SK-N-SH (cell line): ENCODE data around the gene ADGRD2. TPM values are rescaled to one million over a fixed set of nuclear protein-coding genes. Genes with fewer than 3 reads are reported as not detected.

Experiments used
- CTCF ChIA-PET: fragments of 300-600, 350-600 bp; formaldehyde crosslinking; extraction: SDS; loops from one replicate; lab custom pipeline; 2021; lab: Yijun Ruan, JAX
- POLR2A ChIA-PET: fragments of 350-600 bp; sonication (Branson Sonifier 250); formaldehyde crosslinking; extraction: SDS; loops from one replicate; lab custom pipeline; 2020; ENCODE audit warnings: antibody characterized with exemption, inconsistent platforms; lab: Yijun Ruan, JAX
- DNase-seq: peaks from one replicate; pipeline ENCODE4 v3.0.0; 2012
- H2AFZ ChIP-seq: fragments of 200-600 bp; sonication (generic); 2 replicates; pipeline ENCODE4 v1.8.1; 2016; ENCODE audit warnings: antibody characterized with exemption, mild to moderate bottlenecking, low read depth
- H3F3A ChIP-seq: fragments of 200-600 bp; sonication (generic); replicated peaks from 2 replicates; pipeline ENCODE3; 2016; ENCODE audit warnings: antibody characterized with exemption, mild to moderate bottlenecking; ENCODE audit not compliant: insufficient read depth
- H3K27ac ChIP-seq, 2 experiments: fragments of 200-500 bp in 1 of 2; fragments of 200-600 bp in 1 of 2; sonication (Bioruptor generic) in 1 of 2; sonication (generic), shearing (Covaris generic) in 1 of 2; 2 replicates each; pipeline versions ENCODE4 v1.5.1 to v1.6.1; 2014 to 2016; ENCODE audit warnings: low read depth in 2 of 2, inconsistent platforms in 1 of 2, low read length in 1 of 2, mild to moderate bottlenecking in 1 of 2, mixed read lengths in 1 of 2
- H3K27me3 ChIP-seq: fragments of 200-600 bp; sonication (generic), shearing (Covaris generic); 2 replicates; pipeline ENCODE4 v1.6.1; 2016; ENCODE audit warnings: mixed run types; ENCODE audit not compliant: insufficient read depth
- H3K36me3 ChIP-seq, 2 experiments: fragments of 200-500 bp in 1 of 2; fragments of 200-600 bp in 1 of 2; sonication (Bioruptor generic) in 1 of 2; sonication (generic) in 1 of 2; replicated peaks in 1 of 2; 2 replicates each; pipeline versions ENCODE3 to v1.5.1; 2014 to 2016; ENCODE audit warnings: low read length in 1 of 2, mild to moderate bottlenecking in 1 of 2; ENCODE audit not compliant: insufficient read depth in 2 of 2, control insufficient read depth in 1 of 2
- H3K4me1 ChIP-seq, 2 experiments: fragments of 200-500 bp in 1 of 2; fragments of 200-600 bp in 1 of 2; sonication (Bioruptor generic) in 1 of 2; sonication (generic), shearing (Covaris generic) in 1 of 2; 2 replicates each; pipeline versions ENCODE4 v1.5.1 to v1.6.1; 2014 to 2016; ENCODE audit warnings: low read depth in 1 of 2, low read length in 1 of 2, mixed run types in 1 of 2; ENCODE audit not compliant: insufficient read depth in 2 of 2, control insufficient read depth in 1 of 2
- H3K4me2 ChIP-seq: fragments of 200-600 bp; sonication (generic), shearing (Covaris generic); 2 replicates; pipeline ENCODE4 v1.6.1; 2017; ENCODE audit warnings: mixed run types
- H3K4me3 ChIP-seq, 2 experiments: fragments of 200-500 bp in 1 of 2; fragments of 200-600 bp in 1 of 2; sonication (Bioruptor generic) in 1 of 2; sonication (generic), shearing (Covaris generic) in 1 of 2; 2 replicates each; pipeline versions ENCODE4 v1.5.1 to v1.8.1; 2014 to 2016; ENCODE audit warnings: low read depth in 2 of 2, inconsistent platforms in 1 of 2, low read length in 1 of 2, mild to moderate bottlenecking in 1 of 2, mixed read lengths in 1 of 2, moderate library complexity in 1 of 2
- H3K79me2 ChIP-seq: fragments of 200-600 bp; sonication (generic); 2 replicates; pipeline ENCODE4 v1.8.1; 2017; ENCODE audit warnings: mild to moderate bottlenecking; ENCODE audit not compliant: insufficient read depth
- H3K9ac ChIP-seq: fragments of 200-600 bp; sonication (generic); 2 replicates; pipeline ENCODE4 v1.6.1; 2017; ENCODE audit warnings: mixed run types
- H3K9me2 ChIP-seq: fragments of 200-600 bp; sonication (generic); 2 replicates; pipeline ENCODE4 v1.6.1; 2017; ENCODE audit warnings: mixed run types
- H3K9me3 ChIP-seq: fragments of 200-600 bp; sonication (generic); 2 replicates; pipeline ENCODE4 v1.6.1; 2017; ENCODE audit warnings: mixed run types, mild to moderate bottlenecking, moderate library complexity
- H4K20me1 ChIP-seq: fragments of 200-600 bp; sonication (generic); 2 replicates; pipeline ENCODE4 v1.6.1; 2017; ENCODE audit warnings: mild to moderate bottlenecking, mixed run types; ENCODE audit not compliant: insufficient read depth
- ELF1 ChIP-seq: IDR thresholded peaks from 2 replicates; pipeline ENCODE4 v1.4.0; 2012
- FOXJ3 ChIP-seq: sonication (generic); formaldehyde crosslinking; IDR thresholded peaks from 2 replicates; pipeline ENCODE4 v1.5.1; 2020; ENCODE audit warnings: mild to moderate bottlenecking, missing genetic modification reagents
- FOXM1 ChIP-seq: IDR thresholded peaks from 2 replicates; pipeline ENCODE4 v1.4.0; 2012; ENCODE audit warnings: low read depth, mild to moderate bottlenecking
- GABPA ChIP-seq: IDR thresholded peaks from 2 replicates; pipeline ENCODE4 v1.4.0; 2012; ENCODE audit warnings: low read depth, mild to moderate bottlenecking
- JUND ChIP-seq: IDR thresholded peaks from 2 replicates; pipeline ENCODE4 v1.4.0; 2012
- MEF2A ChIP-seq: IDR thresholded peaks from 2 replicates; pipeline ENCODE4 v1.4.0; 2012; ENCODE audit warnings: low read depth, borderline replicate concordance
- POLR2AphosphoS5 ChIP-seq: IDR thresholded peaks from 2 replicates; pipeline ENCODE4 v1.6.1; 2012; ENCODE audit warnings: low read depth, low read length
- RAD21 ChIP-seq: IDR thresholded peaks from 2 replicates; pipeline ENCODE4 v1.6.1; 2012; ENCODE audit warnings: mild to moderate bottlenecking, low read length
- RXRA ChIP-seq: IDR thresholded peaks from 2 replicates; pipeline ENCODE4 v1.4.0; 2012; ENCODE audit warnings: low read depth, mild to moderate bottlenecking, borderline replicate concordance
- SIN3A ChIP-seq: IDR thresholded peaks from 2 replicates; pipeline ENCODE4 v1.6.1; 2012; ENCODE audit warnings: low read depth, mild to moderate bottlenecking, low read length, moderate library complexity, borderline replicate concordance
- SMC3 ChIP-seq: IDR thresholded peaks from 2 replicates; pipeline ENCODE4 v1.6.1; 2012; ENCODE audit warnings: low read depth, low read length, improper control_type of control experiment
- TAF1 ChIP-seq: IDR thresholded peaks from 2 replicates; pipeline ENCODE4 v1.6.1; 2012; ENCODE audit warnings: low read depth, mild to moderate bottlenecking, low read length, moderate library complexity, borderline replicate concordance
- TCF12 ChIP-seq: IDR thresholded peaks from 2 replicates; pipeline ENCODE4 v1.4.0; 2012
- TEAD4 ChIP-seq: IDR thresholded peaks from 2 replicates; pipeline ENCODE4 v1.4.0; 2012; ENCODE audit warnings: mild to moderate bottlenecking, borderline replicate concordance; ENCODE audit not compliant: insufficient read depth
- WGBS: methylation state at CpG from one replicate; pipeline ENCODE4 v1.1.6; 2017; ENCODE audit warnings: low lambda C conversion rate; 5-methylcytosine and 5-hydroxymethylcytosine counted together
- polyA plus RNA-seq, 3 experiments: library from polyadenylated mRNA; depleted of rRNA; stranded (reverse); fragments of >200 nt; gene quantifications; 2 replicates each; pipeline ENCODE4 v1.2.3, GENCODE V29; 2012
- TF ChIP-seq, protein P1 (sequence below): fragments of 200-600 bp; sonication (generic); IDR thresholded peaks from 2 replicates; pipeline ENCODE4 v1.6.1; 2017; ENCODE audit warnings: antibody characterized with exemption, mild to moderate bottlenecking, moderate library complexity
- TF ChIP-seq, protein P2 (sequence below): IDR thresholded peaks from 2 replicates; pipeline ENCODE4 v1.4.0; 2012; ENCODE audit warnings: low read depth, borderline replicate concordance
- TF ChIP-seq, protein P3 (sequence below): fragments of 150-350 bp; IDR thresholded peaks from 2 replicates; pipeline ENCODE4 v1.6.1; 2016; ENCODE audit warnings: mild to moderate bottlenecking, low read depth, low read length
- TF ChIP-seq, protein P4 (sequence below): IDR thresholded peaks from 2 replicates; pipeline ENCODE4; 2012
- TF ChIP-seq, protein P5 (sequence below): fragments of 150-350 bp; IDR thresholded peaks from 2 replicates; pipeline ENCODE4 v1.6.1; 2017; ENCODE audit warnings: antibody characterized with exemption, low read length, low read depth, borderline replicate concordance

The ADGRD2 gene
- polyA plus RNA-seq, 1 of the 3 experiments (the other 2 are of a cell fraction), result 0.05 TPM

GRCh38 chr9:124510650-124511425 is 60.6 kb downstream of the ADGRD2 start:
- Histone ChIP-seq H3K9ac (no peak overlapping the region), H3K79me2 (no peaks in the 10 kb centered on the region)

DNA sequence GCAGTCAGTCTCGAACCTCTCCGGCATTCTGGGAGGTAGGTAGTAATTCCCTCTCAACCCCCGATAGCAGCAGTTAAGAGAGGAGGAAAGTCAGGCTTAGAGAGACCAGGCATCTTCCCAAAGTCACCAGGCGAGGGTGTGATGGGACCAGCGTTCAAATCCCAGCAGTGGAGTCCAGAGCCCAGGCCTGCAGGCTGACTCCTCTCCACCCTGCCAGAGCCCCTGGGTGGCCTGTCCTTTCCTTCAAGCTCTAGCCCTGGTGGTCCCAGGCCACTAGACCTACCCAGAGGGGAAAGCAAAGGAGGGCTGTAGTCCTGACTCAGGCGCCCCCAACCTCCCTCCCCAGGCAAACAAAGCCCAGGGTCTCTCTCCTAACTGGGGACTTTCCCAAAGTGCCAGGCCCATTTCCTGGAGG is 61.2 kb downstream of the ADGRD2 start:
- H3K4me1 ChIP-seq, result peaks cover 0 to 31% of the 10 kb centered on the region in 2 experiments; a peak in 2 of 4 replicates
- H2AFZ ChIP-seq, result no peak overlapping the region
- WGBS, result 87% methylated on average over 5 of the region's 6 CpGs
- no peak overlapping the region for H3K4me2 ChIP-seq
- peak; percentile 69 for DNase-seq
- no peak overlapping the region for H3K9ac ChIP-seq
- no peaks in the 10 kb centered on the region for H4K20me1 ChIP-seq
- H3K27ac ChIP-seq, result peak overlapping the region in 1 of 2 experiments; percentile 61; a peak in 2 of 4 replicates
- H3K4me3 ChIP-seq, result no peak overlapping the region
- TF ChIP-seq TEAD4, result no peak
- no peak for TF ChIP-seq TAF1
- peak; percentile 30; the same call in 1 of the 2 replicates for TF ChIP-seq SMC3
- no peak for TF ChIP-seq FOXJ3 (CRISPR knock-in tag)
- no peak for TF ChIP-seq RXRA
- no peak for TF ChIP-seq TCF12
- TF ChIP-seq ELF1, result no peak
- TF ChIP-seq RAD21, result peak; percentile 59
- no peak for TF ChIP-seq GABPA
- TF ChIP-seq, protein P1, sequence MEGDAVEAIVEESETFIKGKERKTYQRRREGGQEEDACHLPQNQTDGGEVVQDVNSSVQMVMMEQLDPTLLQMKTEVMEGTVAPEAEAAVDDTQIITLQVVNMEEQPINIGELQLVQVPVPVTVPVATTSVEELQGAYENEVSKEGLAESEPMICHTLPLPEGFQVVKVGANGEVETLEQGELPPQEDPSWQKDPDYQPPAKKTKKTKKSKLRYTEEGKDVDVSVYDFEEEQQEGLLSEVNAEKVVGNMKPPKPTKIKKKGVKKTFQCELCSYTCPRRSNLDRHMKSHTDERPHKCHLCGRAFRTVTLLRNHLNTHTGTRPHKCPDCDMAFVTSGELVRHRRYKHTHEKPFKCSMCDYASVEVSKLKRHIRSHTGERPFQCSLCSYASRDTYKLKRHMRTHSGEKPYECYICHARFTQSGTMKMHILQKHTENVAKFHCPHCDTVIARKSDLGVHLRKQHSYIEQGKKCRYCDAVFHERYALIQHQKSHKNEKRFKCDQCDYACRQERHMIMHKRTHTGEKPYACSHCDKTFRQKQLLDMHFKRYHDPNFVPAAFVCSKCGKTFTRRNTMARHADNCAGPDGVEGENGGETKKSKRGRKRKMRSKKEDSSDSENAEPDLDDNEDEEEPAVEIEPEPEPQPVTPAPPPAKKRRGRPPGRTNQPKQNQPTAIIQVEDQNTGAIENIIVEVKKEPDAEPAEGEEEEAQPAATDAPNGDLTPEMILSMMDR, result no peak
- H3K9me2 ChIP-seq, result no peaks in the 10 kb centered on the region
- H3K27me3 ChIP-seq, result no peaks in the 10 kb centered on the region
- ChIA-PET CTCF (interaction anchor here (0.6 to 5.0 kb wide), 12 partner anchors 10 to 101 kb away, joined by 3 to 21 read pairs (median 4); no protein-coding TSS in a partner anchor), POLR2A (no interaction called here)
- no peaks in the 10 kb centered on the region for H3K79me2 ChIP-seq
- no peaks in the 10 kb centered on the region for H3K36me3 ChIP-seq
- H3K9me3 ChIP-seq, result no peaks in the 10 kb centered on the region
- H3F3A ChIP-seq, result no peaks in the 10 kb centered on the region

More at GRCh38 chr9:124510650-124511425, 60.6 kb downstream of the ADGRD2 start:
- ChIA-PET CTCF (interaction anchor here (0.8 to 5.0 kb wide), 7 partner anchors 9 to 101 kb away, joined by 3 to 21 read pairs (median 4); no protein-coding TSS in a partner anchor), POLR2A (no interaction called here)
- 86% methylated on average over 7 of the region's 9 CpGs for WGBS
- peak; percentile 14 for DNase-seq
- TF ChIP-seq TCF12 (no peak), MEF2A (no peak), RAD21 (no peak), FOXM1 (no peak), FOXJ3 (CRISPR knock-in tag) (no peak), SMC3 (no peak), GABPA (no peak), POLR2AphosphoS5 (no peak), SIN3A (no peak), JUND (no peak)
- TF ChIP-seq, protein P2, sequence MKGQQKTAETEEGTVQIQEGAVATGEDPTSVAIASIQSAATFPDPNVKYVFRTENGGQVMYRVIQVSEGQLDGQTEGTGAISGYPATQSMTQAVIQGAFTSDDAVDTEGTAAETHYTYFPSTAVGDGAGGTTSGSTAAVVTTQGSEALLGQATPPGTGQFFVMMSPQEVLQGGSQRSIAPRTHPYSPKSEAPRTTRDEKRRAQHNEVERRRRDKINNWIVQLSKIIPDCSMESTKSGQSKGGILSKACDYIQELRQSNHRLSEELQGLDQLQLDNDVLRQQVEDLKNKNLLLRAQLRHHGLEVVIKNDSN, result no peak
- TF ChIP-seq, protein P3, sequence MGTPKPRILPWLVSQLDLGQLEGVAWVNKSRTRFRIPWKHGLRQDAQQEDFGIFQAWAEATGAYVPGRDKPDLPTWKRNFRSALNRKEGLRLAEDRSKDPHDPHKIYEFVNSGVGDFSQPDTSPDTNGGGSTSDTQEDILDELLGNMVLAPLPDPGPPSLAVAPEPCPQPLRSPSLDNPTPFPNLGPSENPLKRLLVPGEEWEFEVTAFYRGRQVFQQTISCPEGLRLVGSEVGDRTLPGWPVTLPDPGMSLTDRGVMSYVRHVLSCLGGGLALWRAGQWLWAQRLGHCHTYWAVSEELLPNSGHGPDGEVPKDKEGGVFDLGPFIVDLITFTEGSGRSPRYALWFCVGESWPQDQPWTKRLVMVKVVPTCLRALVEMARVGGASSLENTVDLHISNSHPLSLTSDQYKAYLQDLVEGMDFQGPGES, result no peak
- TF ChIP-seq, protein P4, sequence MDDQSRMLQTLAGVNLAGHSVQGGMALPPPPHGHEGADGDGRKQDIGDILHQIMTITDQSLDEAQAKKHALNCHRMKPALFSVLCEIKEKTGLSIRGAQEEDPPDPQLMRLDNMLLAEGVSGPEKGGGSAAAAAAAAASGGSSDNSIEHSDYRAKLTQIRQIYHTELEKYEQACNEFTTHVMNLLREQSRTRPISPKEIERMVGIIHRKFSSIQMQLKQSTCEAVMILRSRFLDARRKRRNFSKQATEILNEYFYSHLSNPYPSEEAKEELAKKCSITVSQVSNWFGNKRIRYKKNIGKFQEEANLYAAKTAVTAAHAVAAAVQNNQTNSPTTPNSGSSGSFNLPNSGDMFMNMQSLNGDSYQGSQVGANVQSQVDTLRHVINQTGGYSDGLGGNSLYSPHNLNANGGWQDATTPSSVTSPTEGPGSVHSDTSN, result no peak
- TF ChIP-seq, protein P5, sequence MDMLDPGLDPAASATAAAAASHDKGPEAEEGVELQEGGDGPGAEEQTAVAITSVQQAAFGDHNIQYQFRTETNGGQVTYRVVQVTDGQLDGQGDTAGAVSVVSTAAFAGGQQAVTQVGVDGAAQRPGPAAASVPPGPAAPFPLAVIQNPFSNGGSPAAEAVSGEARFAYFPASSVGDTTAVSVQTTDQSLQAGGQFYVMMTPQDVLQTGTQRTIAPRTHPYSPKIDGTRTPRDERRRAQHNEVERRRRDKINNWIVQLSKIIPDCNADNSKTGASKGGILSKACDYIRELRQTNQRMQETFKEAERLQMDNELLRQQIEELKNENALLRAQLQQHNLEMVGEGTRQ, result no peak
- Histone ChIP-seq H3K9me3 (no peaks in the 10 kb centered on the region), H3K9me2 (no peaks in the 10 kb centered on the region), H3K4me1 (peaks cover 0 to 31% of the 10 kb centered on the region in 2 experiments; a peak in 2 of 4 replicates), H3K27ac (no peak overlapping the region), H3K4me3 (no peak overlapping the region), H4K20me1 (no peaks in the 10 kb centered on the region), H3K36me3 (no peaks in the 10 kb centered on the region), H3K27me3 (0 out of 2 replicates have a peak, but pooled peaks cover 3% of the 10 kb centered on the region), H2AFZ (no peak overlapping the region), H3K4me2 (no peak overlapping the region), H3F3A (no peaks in the 10 kb centered on the region)
